Glutamatergic neuron (in vitro differentiated cells): ENCODE results near the gene FRMPD4. TPM values are rescaled to one million over a fixed set of nuclear protein-coding genes. Genes with fewer than 3 reads are reported as not detected.

Experiments used
- DNase-seq: peaks from one replicate; pipeline ENCODE4 v3.0.0; 2022
- H3K27ac Mint-ChIP-seq: one replicate; pipeline ENCODE4 v1.8.0; 2020; ENCODE audit warnings: mild to moderate bottlenecking, mixed read lengths, inconsistent platforms; ENCODE audit not compliant: unreplicated experiment
- H3K27me3 Mint-ChIP-seq: one replicate; pipeline ENCODE4 v1.8.0; 2020; ENCODE audit warnings: mild to moderate bottlenecking, moderate library complexity, mixed read lengths, inconsistent platforms; ENCODE audit not compliant: unreplicated experiment
- H3K36me3 Mint-ChIP-seq: one replicate; pipeline ENCODE4 v1.8.0; 2020; ENCODE audit warnings: mild to moderate bottlenecking, mixed read lengths, inconsistent platforms; ENCODE audit not compliant: unreplicated experiment
- H3K4me1 Mint-ChIP-seq: one replicate; pipeline ENCODE4 v1.8.0; 2020; ENCODE audit warnings: mild to moderate bottlenecking, low read depth, mixed read lengths, inconsistent platforms; ENCODE audit not compliant: unreplicated experiment
- H3K4me3 Mint-ChIP-seq: one replicate; pipeline ENCODE4 v1.8.0; 2020; ENCODE audit warnings: mild to moderate bottlenecking, mixed read lengths, inconsistent platforms; ENCODE audit not compliant: unreplicated experiment
- H3K9me3 Mint-ChIP-seq: one replicate; pipeline ENCODE4 v1.8.0; 2020; ENCODE audit warnings: mild to moderate bottlenecking, moderate library complexity, mixed read lengths, inconsistent platforms; ENCODE audit not compliant: unreplicated experiment
- total RNA-seq: library from RNA; stranded (reverse); fragmentation: NEBNext Ultra II Directional; extraction: Animal tissue kit (Norgen Biotek cat#: 25700); gene quantifications from one replicate; pipeline ENCODE4 v1.2.1, GENCODE V29; 2021; ENCODE audit not compliant: unreplicated experiment
- TF ChIP-seq, protein P1 (sequence below): fragments of 200-600 bp; sonication (generic); IDR thresholded peaks from one replicate; pipeline ENCODE4 v1.5.0; 2021; ENCODE audit not compliant: partially characterized antibody, unreplicated experiment

FRMPD4 gene
- total RNA-seq, 1 donor from 2014 or later, result 6.2 TPM

DNA sequence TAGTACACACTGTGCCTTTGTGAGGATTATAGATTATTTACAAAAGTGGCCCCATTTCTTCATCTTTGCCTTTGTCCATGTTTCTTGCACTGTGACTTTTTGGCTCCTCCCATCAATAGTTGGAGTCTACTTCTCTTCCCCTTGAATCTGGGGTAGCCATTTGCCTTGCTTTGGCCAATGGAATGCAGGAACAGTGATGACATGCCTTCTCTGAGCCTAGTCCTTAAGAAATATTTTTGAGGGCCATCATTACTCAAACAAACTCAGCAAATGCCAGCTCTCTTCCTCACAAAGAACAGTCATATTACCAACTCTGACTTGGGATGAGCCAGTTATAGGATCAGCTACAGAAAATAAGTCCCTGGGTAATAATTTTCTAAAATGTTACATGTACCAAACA, 189.6 kb downstream of the FRMPD4 start:
- Mint-ChIP-seq H3K4me3 (no peak overlapping the region), H3K9me3 (no peaks in the 10 kb centered on the region), H3K36me3 (no peaks in the 10 kb centered on the region), H3K27me3 (no peaks in the 10 kb centered on the region), H3K27ac (no peak overlapping the region), H3K4me1 (peaks cover 10% of the 10 kb centered on the region)
- DNase-seq, result no peak
- TF ChIP-seq, protein P1, sequence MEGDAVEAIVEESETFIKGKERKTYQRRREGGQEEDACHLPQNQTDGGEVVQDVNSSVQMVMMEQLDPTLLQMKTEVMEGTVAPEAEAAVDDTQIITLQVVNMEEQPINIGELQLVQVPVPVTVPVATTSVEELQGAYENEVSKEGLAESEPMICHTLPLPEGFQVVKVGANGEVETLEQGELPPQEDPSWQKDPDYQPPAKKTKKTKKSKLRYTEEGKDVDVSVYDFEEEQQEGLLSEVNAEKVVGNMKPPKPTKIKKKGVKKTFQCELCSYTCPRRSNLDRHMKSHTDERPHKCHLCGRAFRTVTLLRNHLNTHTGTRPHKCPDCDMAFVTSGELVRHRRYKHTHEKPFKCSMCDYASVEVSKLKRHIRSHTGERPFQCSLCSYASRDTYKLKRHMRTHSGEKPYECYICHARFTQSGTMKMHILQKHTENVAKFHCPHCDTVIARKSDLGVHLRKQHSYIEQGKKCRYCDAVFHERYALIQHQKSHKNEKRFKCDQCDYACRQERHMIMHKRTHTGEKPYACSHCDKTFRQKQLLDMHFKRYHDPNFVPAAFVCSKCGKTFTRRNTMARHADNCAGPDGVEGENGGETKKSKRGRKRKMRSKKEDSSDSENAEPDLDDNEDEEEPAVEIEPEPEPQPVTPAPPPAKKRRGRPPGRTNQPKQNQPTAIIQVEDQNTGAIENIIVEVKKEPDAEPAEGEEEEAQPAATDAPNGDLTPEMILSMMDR, result no peak

DNA sequence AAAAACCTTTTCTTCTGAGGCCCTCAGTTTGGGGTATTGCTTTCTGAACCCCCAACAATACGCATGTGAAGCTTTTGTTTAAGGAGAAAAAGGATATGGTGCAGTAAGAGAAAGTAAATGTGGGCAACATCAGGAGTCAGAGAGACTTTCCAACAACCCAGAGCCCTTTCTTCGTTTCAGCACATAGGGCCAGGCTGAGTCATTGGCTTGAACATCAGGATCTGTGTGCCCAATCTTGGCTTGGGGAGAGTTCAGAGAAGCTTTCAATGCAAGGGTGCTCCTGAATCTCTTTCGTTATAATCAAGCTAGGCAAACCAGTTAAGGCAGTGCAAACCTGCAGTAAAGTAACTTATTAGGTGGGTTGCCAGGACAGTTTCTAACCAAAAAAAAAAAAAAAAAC, 191.2 kb downstream of the FRMPD4 start:
- Mint-ChIP-seq H3K4me1 (peaks cover 10% of the 10 kb centered on the region), H3K9me3 (no peaks in the 10 kb centered on the region), H3K27ac (no peak overlapping the region), H3K36me3 (no peaks in the 10 kb centered on the region), H3K27me3 (no peaks in the 10 kb centered on the region), H3K4me3 (no peak overlapping the region)
- TF ChIP-seq, protein P1, result no peak
- no peak for DNase-seq

DNA sequence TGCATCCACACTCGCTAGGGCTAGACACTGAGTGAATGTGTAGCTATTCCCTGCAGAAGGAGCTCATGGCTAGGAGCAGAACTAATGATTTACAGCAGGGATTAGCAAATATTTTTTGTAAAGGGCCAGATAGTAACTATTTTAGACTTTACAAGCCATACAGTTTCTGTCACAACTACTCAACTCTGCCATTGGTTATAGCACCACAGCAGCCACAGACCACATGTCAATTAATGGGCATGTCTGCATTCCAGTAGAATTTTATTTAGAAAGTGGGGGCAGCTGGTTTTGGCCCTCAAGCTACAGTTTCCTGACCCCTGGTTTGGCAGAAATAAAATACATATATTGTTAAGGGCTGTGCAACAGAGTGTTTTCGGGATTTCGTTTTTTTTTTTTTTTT, 192.6 kb downstream of the FRMPD4 start:
- TF ChIP-seq, protein P1, result no peak
- no peaks in the 10 kb centered on the region for H3K27me3 Mint-ChIP-seq
- H3K36me3 Mint-ChIP-seq, result no peaks in the 10 kb centered on the region

DNA sequence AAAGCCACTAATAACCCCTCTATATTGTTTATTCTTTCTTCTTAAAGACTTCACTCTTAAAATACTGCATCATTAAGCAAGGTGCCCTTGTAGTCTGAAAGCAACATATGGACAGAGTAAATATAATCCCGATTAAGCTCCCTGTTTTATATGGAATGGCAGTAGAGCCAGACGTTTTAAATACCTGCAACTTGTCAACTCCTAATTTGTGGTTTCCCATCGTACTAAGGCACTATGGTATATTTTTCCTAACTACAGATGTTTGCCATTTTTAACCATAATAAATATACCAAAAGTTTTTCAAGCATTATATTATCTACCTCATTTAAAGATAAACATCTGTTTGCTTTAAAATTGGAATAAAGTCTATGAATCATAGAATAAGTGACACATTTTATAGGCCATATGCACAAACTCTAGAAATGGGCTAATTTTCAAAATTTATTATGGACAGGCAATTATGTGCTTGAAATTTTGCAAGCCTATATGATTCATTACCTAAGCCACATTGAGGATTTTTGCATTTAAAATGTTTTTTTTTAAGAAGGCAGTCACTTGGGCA, 194.6 kb downstream of the FRMPD4 start:
- Mint-ChIP-seq H3K9me3 (no peaks in the 10 kb centered on the region), H3K4me1 (peaks cover 9% of the 10 kb centered on the region), H3K27me3 (peaks cover 3% of the 10 kb centered on the region)

More for the DNA sequence above, 192.6 kb downstream of the FRMPD4 start:
- Mint-ChIP-seq H3K4me1 (peaks cover 10% of the 10 kb centered on the region), H3K4me3 (no peak overlapping the region), H3K27ac (no peak overlapping the region), H3K9me3 (no peaks in the 10 kb centered on the region)
- DNase-seq, result no peak

DNA sequence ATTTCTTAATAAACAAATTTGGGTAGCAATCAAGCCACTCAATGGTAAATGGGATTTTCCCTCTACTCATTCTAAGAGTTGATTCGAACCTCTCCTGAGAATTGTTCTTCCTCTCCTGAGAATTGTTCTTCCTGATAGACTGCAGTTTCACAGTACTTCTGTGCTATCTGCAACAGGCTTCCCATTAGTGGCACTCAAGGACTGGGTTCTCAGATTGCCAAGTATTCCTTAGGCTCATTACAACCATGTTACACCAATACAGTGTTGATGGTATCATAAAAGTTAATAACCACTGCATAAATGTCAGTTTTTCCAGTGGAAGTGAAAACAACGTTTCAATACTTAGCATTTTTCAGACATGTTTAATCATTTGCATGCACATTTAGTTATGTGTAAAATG, 201.6 kb downstream of the FRMPD4 start:
- Mint-ChIP-seq H3K27ac (no peak overlapping the region), H3K9me3 (no peaks in the 10 kb centered on the region), H3K27me3 (peaks cover 3% of the 10 kb centered on the region), H3K36me3 (no peaks in the 10 kb centered on the region), H3K4me3 (no peak overlapping the region), H3K4me1 (peaks cover 3% of the 10 kb centered on the region)
- DNase-seq, result no peak
- TF ChIP-seq, protein P1, result no peak

More for the DNA sequence above, 194.6 kb downstream of the FRMPD4 start:
- TF ChIP-seq, protein P1, result no peak
- Mint-ChIP-seq H3K27ac (no peak overlapping the region), H3K36me3 (no peaks in the 10 kb centered on the region), H3K4me3 (no peak overlapping the region)
- DNase-seq, result no peak
